Activated naive CD8-positive, alpha-beta T cell treated with anti-CD3 and anti-CD28 coated beads, Interleukin-2, amount 50 U/mL, for 16 hours (primary cell): Measurements from ENCODE around the gene MORN1.

Source experiments
- DNase-seq: peaks from one replicate; pipeline ENCODE4 v3.0.0-alpha.2; 2020; ENCODE audit warnings: low read depth, low spot score

Gene MORN1

GRCh38 chr1:2352341-2352896 is 38.9 kb downstream of the MORN1 start:
- no peak for DNase-seq

GRCh38 chr1:2351723-2352122 is 39.6 kb downstream of the MORN1 start:
- DNase-seq = no peak

DNA sequence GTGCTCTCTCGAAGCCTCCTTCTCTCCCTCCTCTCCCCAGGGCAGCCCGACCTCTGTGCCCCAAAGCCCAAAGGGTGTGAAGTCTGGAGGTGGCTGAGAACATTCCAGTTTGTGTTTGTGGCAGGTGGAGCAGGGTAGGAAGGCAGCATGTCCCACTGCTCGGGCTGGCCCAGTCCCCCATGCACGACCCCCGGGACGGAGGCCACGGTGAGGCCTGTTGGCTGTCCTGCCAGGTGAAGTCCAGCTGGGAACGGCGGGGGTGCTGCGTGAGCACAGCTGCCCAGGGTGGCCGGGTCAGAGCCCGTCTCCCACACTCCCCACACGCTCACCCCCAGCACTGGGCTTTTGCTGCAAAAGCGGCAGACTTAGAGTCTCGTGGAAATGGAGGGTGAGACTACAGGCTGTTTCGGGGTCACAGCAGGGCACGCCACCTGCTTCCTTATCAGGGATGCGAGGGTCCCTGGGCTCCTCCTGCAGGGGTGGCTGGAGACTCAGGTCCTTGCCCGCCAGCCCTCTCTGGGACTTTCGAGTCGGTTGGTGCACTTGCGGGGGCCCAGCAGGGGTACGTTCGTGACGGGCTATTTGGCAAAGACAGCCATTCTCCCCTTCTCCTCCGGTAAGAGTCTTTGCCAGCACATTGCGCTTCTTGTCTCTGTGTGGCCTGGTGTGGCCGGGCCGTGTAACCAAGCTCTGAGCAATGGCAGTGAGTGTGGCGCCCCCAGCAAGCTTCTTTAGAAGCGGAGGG is 40.3 kb downstream of the MORN1 start:
- no peak for DNase-seq

DNA sequence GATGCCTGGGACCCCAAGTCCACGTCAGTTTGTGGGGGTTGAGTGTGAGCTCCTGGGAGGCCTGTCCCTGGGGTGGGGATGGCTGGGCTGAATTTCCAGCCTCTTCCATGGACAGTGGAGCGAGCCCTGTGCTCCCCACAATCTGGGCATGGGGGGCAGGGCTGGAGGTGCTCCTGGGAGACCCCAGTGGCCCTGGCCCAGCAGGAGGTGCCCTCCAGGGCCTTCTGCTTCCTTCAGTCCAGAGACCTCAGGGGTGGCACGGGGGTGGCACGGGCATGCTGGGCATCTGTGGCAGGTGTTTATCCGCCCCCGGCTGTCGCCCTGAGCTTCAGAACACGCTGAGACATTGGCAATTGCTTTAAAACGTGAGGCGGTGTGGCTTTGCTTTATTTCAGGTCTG is 40.9 kb downstream of the MORN1 start:
- DNase-seq = no peak

DNA sequence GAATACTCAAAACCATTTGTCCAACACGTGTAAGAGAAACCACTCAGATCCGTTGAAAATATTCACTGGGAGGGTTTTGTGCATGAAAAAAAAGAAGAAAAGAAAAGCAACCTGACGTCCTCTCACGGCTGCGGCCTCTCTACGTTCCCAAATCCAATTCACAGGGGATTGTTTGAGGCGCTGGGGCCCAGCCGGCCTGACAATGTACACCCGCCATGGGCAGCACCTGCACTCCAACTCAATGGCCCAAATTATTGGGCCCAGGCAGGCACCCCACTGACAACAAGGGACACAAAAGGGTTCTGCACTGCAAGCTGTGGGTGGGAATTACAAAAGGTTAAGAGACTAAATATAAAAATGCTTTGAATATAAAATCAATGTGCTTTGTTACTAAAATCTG is 41.5 kb downstream of the MORN1 start:
- no peak for DNase-seq

DNA sequence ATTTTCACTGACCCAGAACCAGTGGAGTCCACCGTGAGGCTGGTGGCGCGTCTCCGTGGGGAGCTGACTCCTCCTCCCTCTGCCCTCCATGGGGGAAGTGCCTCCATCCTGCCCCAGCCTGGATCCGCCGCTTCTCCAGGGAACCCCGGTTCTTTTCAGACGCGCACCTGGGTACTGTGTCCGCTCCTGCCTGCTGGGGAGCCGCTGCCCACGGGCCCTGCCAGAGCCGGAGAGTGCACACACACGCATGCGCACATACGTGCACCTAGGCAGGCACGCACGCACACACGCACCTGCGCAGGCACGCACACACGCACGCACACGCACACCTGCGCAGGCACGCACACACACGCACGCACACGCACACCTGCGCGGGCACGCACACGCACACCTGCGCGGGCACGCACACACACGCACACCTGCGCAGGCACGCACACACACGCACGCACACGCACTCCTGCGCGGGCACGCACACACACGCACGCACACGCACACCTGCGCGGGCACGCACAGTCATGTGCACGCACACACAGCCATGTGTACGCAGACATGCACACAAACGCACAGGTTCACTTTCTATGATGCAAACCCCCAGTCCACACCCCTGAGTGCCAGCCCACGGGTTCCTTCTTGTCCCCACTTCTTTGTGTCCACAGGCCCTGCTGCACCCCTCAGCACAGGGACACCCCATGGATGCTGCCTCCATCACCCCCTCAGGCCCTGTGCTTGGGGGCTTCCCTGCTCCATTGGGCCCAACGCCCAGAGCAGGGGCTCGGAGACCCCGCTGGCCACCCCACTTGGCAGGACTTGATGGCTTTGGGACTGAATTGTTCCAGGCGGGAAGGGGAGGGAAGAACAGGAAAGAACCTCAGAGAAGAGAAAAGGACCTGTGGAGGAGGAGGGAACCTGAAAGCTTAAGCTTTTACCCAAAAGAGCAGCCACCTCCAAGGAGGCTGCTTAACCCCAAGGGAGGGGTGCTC is 42.7 kb downstream of the MORN1 start:
- no peak for DNase-seq

GRCh38 chr1:2347896-2348295 is 43.5 kb downstream of the MORN1 start:
- DNase-seq = no peak

- no peak for DNase-seq
Observed at GRCh38 chr1:2347409-2347785, 44.0 kb downstream of the MORN1 start.

- no peak for DNase-seq
Observed at GRCh38 chr1:2346691-2347408, 44.5 kb downstream of the MORN1 start.

GRCh38 chr1:2345297-2346075 is 45.9 kb downstream of the MORN1 start:
- DNase-seq = no peak

GRCh38 chr1:2344744-2345296 is 46.5 kb downstream of the MORN1 start:
- no peak for DNase-seq

DNA sequence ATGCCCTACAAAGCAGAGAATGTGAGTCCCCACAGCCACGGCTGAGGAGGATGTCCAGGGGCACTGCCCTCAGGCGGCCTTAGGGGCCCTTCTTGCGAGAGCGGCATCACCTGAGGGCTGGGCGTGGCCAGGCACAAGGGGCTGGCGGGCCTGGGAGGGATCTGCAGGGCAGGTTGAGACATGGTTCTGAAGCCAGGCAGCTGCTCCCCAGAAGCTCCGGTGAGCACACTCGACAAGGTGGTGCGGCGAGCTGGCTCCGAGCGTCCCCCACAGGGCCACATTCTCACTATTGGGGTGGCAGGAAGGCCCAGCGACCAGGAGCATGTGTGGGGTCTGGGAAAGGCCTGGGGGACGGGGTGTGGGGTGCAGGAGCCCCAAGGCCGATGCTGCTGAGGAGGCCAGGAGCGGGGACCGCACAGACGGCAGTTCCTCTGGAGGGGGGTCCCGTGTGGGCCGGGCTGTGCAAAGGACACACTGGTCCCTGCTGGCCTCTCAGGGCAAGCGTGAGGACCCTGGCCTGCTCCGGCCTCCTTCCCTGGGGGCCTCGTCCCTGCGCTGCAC is 47.2 kb downstream of the MORN1 start:
- DNase-seq = no peak

GRCh38 chr1:2343023-2343935 is 48.1 kb downstream of the MORN1 start:
- no peak for DNase-seq

DNA sequence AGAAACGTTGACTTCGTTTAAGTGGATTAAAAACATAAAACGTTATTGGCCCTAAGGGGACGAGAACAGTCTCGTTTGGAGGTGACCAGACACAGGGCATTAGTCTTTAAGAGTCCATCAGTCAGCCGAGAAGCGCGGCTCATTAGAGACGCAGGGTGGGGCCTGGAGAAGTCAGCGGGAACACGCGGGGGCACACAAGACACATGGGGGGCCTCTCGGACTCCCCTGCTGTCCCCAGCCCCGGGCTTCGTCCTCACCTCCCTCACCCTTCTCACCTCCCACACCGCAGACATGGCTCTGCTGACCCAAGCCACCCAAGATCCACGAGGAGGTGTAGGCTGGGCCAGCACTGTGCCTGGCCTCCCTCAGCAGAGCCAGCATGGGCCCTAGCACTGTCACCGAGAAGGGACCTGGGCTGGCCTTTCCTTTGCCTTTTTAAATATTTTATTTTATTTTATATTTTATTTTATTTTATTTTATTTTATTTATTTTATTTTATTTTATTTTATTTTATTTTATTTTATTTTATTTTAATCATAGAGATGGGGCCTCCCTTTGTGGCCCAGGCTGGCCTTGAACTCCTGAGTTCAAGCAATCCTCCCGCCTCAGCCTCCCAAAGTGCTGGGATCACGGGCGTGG is 48.9 kb downstream of the MORN1 start:
- no peak for DNase-seq

- DNase-seq = no peak
Observed at GRCh38 chr1:2341706-2342383, 49.5 kb downstream of the MORN1 start.

DNA sequence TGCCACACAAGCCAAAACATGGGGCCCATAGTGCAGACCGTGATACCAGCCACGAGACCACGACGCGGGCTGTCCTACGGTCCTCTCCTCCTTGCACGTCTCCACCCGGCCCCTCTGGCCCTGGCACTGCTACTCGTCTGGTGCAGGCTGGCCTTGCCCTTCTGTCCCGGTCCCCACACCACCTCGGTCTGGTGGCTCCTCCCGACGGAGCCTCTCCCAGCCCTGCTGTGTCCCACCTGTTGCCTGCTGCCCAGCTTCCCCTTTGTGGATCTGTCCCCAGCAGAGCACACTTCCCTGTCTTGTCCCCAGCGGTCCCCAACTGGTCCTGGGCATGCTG is 50.5 kb downstream of the MORN1 start:
- DNase-seq = no peak

DNA sequence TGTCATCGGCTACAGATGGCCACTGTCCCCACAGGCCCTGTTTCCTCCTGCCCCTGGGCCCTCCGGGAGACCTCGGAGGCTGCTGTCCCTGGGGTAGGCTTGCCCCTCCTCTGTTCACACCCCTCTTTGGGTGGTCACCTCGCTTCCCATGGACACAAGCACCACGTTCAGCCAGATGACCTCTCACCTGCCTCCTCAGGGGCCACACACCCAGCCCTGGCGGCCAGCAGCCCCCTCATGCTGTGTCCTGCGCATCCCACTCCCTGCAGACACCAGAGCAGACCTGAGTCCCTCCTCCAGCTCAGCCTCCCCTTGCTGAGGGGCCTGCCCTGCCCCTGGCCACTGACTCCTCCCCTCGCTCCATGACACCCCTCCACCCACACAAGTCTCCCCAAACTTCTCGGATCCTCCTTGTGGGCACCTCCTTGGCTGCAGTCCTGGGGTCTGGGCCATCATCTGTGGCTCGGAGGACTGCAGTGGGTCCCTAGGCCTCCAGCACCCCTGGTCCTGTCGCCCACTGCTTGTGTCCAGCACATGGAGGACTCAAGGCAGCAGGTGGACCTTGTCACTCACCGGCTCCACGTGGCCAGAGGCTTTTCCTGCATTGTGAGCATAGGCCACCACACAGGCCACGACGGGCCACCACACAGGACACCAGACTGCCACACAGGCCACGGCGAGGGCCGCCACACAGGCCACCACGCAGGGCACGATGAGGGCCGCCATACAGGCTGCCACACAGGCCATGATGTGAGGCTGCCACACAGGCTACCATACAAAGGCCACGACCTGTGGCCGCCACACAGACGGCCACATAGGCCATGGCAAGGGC is 51.1 kb downstream of the MORN1 start:
- no peak for DNase-seq
